ENCODE data around the gene ARHGAP6.

Gene ARHGAP6

GRCh38 chrX:11666164-11666563 is 444 bp upstream of the ARHGAP6 start:
- Mint-ChIP-seq H3K27me3 (peaks cover 45% of the 10 kb centered on the region), H3K36me3 (ENCODE audit: low read depth) (no peaks in the 10 kb centered on the region)
- intact Hi-C loops (cut with micrococcal nuclease): no loop called here

DNA sequence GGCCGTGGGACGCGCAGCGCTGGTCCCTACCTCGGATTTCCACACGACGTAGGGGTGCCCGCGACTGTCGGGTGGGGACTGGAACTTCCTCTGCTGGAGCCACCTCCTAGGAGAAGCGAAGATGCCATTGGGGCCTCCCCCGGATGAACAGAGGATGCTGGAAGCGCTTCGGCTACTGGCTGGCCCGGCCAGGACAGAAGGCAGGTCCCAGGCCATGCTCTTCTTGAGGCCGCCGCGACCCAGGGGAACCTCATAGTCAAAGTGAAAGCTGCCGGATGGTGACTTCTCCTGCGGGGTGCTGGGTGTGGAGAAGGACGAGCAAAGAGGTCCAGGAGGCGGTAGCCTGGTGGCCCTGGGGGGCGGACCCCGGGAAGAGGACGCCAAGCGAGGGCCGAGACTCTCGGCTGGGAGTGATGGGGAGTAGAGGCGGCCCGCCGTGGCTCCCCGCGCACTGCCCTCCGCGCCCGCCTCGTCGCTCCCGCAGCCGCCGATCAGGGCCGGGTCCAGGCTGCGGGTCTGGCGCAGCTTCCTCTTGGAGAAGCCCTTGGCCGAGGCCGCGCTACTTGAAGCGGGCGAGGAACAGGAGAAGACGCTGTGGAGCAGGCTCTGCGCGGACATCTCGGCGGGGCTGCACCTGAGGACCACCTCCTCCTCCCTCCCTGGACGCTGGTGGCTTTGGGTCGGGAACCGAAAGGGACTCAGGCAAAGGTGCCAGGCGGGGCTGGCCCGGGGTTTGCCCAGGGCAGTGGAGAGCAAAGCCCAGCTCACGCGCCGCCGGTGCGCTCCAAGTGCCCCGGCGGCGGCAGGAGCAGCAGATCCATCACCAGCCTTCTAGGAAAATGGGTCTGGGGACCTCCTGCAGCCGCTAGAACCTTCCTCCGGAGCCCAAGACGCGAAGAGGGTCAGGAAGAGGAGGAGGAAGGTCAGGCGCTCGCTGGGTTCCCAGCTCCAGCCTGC is 1.2 kb downstream of the ARHGAP6 start:
- intact Hi-C loops (cut with micrococcal nuclease): no loop called here
- no peak overlapping the region for H3K27ac Mint-ChIP-seq
- H3K27me3 Mint-ChIP-seq: peaks cover 45% of the 10 kb centered on the region
- no peak overlapping the region for H3K4me3 Mint-ChIP-seq
- no peaks in the 10 kb centered on the region for H3K9me3 Mint-ChIP-seq
- H3K36me3 Mint-ChIP-seq (ENCODE audit: low read depth): no peaks in the 10 kb centered on the region
- H3K4me1 Mint-ChIP-seq (ENCODE audit: low read depth): no peaks in the 10 kb centered on the region

More at GRCh38 chrX:11666164-11666563, 444 bp upstream of the ARHGAP6 start:
- H3K4me3 Mint-ChIP-seq: no peak overlapping the region
- H3K27ac Mint-ChIP-seq: no peak overlapping the region
- no peaks in the 10 kb centered on the region for H3K4me1 Mint-ChIP-seq (ENCODE audit: low read depth)
- H3K9me3 Mint-ChIP-seq: no peaks in the 10 kb centered on the region

DNA sequence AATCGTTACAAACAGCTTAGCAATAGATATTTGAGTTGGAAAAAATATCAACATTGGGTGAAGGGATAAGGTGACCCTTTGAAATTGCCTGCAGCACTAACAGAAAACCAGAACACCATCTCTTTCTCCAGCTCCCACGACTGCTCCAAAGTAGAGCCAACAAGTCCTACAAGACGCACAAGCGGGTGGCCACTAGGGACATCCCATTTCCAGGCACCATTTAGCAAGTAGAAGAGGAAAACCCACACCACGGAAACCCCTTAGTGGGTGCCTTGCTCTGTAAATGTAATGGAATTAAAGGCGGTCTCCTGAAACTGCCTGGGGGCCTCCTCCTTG is 1.9 kb downstream of the ARHGAP6 start:
- Mint-ChIP-seq H3K36me3 (ENCODE audit: low read depth) (no peaks in the 10 kb centered on the region), H3K27ac (no peak overlapping the region), H3K4me3 (no peak overlapping the region), H3K9me3 (no peaks in the 10 kb centered on the region), H3K4me1 (ENCODE audit: low read depth) (no peaks in the 10 kb centered on the region), H3K27me3 (peaks cover 43% of the 10 kb centered on the region)
- intact Hi-C loops (cut with micrococcal nuclease): no loop called here

GRCh38 chrX:11655282-11656015 is 10.3 kb downstream of the ARHGAP6 start:
- Mint-ChIP-seq H3K27ac (no peak overlapping the region), H3K4me1 (ENCODE audit: low read depth) (no peaks in the 10 kb centered on the region), H3K9me3 (no peaks in the 10 kb centered on the region), H3K27me3 (no peaks in the 10 kb centered on the region), H3K36me3 (ENCODE audit: low read depth) (no peaks in the 10 kb centered on the region), H3K4me3 (no peak overlapping the region)
- intact Hi-C loops (cut with micrococcal nuclease): no loop called here

DNA sequence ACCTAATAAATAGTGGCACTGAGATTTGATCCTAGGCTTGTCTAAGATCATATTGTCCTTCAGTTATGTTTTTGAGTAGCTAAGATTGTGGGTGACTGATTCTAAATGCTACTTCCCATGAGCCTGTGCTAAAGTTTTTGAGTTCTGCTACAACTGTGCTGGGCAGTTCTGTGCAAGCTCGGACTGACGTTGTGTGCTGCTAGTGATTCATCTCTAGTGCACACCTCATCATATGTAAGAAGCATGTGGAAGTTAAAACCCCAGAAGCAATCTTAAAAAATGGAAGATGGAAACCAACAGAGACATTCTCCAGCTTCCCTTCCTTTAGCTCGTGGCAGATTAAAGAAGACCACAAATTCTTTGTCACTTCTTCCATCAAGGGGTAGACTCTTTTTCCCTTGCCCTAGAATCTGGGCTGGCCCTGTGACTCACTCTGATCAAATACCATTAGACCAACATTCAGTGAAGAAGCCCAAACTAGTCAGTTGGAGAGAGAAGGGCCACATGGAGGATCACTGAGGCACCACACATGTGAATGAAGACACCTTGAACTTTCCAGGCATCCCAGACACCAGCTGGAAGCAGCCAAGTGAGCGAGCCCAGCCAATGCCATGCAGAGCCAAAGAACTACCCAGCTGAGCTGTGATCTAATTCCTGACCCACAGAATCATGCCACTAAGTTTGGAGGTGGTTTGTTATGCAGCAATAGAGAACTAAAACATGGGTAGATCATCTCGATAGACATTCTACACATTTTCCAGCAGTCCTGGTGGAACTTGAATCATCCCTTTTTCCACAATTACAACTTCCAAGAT is 16.8 kb downstream of the ARHGAP6 start:
- no peaks in the 10 kb centered on the region for H3K9me3 Mint-ChIP-seq
- no peak overlapping the region for H3K27ac Mint-ChIP-seq
- no peaks in the 10 kb centered on the region for H3K27me3 Mint-ChIP-seq
- no peaks in the 10 kb centered on the region for H3K36me3 Mint-ChIP-seq (ENCODE audit: low read depth)
- H3K4me1 Mint-ChIP-seq (ENCODE audit: low read depth): no peaks in the 10 kb centered on the region
- intact Hi-C loops (cut with micrococcal nuclease): no loop called here
- H3K4me3 Mint-ChIP-seq: no peak overlapping the region

DNA sequence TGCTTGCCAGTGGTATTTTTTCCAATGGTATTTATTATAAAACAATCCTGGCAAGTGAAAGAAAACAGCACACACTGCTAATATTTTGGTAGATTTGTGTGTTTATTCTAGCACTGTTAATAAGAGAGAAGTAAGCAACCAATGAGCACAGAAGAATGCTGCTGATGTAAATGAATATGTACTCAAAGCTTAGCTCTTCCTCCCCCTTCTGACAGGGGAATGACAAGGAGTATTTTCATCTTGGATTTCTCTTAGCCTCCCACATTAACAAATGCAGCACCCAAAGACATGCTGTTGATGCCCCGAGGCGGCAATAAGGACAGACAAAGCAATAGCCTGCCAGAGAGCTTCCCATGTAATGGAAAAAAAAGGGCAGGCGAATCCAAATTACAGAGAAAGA is 18.6 kb downstream of the ARHGAP6 start:
- no peaks in the 10 kb centered on the region for H3K4me1 Mint-ChIP-seq (ENCODE audit: low read depth)
- intact Hi-C loops (cut with micrococcal nuclease): no loop called here

GRCh38 chrX:11641349-11642065 is 24.2 kb downstream of the ARHGAP6 start:
- Mint-ChIP-seq H3K9me3 (no peaks in the 10 kb centered on the region), H3K27ac (no peak overlapping the region)

More for the DNA sequence above, 18.6 kb downstream of the ARHGAP6 start:
- Mint-ChIP-seq H3K9me3 (no peaks in the 10 kb centered on the region), H3K36me3 (ENCODE audit: low read depth) (no peaks in the 10 kb centered on the region), H3K27ac (no peak overlapping the region), H3K4me3 (no peak overlapping the region), H3K27me3 (no peaks in the 10 kb centered on the region)

DNA sequence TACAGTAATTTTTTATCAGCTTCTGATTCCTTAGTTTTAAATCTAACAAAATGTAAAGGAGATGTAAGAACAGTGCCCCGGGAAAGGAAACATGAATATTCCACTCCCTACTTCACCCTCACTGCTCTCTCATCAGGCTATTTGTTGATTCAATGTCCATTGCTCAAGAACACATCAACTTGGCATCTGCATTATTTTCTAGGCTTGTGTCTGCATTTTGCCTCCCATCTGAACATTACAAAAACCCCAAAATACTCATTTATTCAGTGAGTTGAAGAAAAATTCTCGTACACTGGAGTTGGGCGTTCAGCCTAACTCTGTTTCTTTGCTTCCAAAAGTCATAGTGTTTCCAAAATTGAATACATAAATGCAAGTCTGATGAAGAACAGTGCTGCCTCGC is 25.6 kb downstream of the ARHGAP6 start:
- no peaks in the 10 kb centered on the region for H3K36me3 Mint-ChIP-seq (ENCODE audit: low read depth)
- H3K9me3 Mint-ChIP-seq: no peaks in the 10 kb centered on the region
- no peak overlapping the region for H3K27ac Mint-ChIP-seq
- no peaks in the 10 kb centered on the region for H3K27me3 Mint-ChIP-seq
- H3K4me1 Mint-ChIP-seq (ENCODE audit: low read depth): no peaks in the 10 kb centered on the region
- intact Hi-C loops (cut with micrococcal nuclease): no loop called here
- H3K4me3 Mint-ChIP-seq: no peak overlapping the region

More at GRCh38 chrX:11641349-11642065, 24.2 kb downstream of the ARHGAP6 start:
- intact Hi-C loops (cut with micrococcal nuclease): no loop called here
- H3K4me1 Mint-ChIP-seq (ENCODE audit: low read depth): no peaks in the 10 kb centered on the region
- H3K4me3 Mint-ChIP-seq: no peak overlapping the region
- H3K36me3 Mint-ChIP-seq (ENCODE audit: low read depth): no peaks in the 10 kb centered on the region
- H3K27me3 Mint-ChIP-seq: no peaks in the 10 kb centered on the region

- H3K4me1 Mint-ChIP-seq (ENCODE audit: low read depth): no peaks in the 10 kb centered on the region
- no peak overlapping the region for H3K27ac Mint-ChIP-seq
- H3K4me3 Mint-ChIP-seq: no peak overlapping the region
- intact Hi-C loops (cut with micrococcal nuclease): no loop called here
- no peaks in the 10 kb centered on the region for H3K36me3 Mint-ChIP-seq (ENCODE audit: low read depth)
- no peaks in the 10 kb centered on the region for H3K27me3 Mint-ChIP-seq
- no peaks in the 10 kb centered on the region for H3K9me3 Mint-ChIP-seq
These were observed 33.0 kb downstream of the ARHGAP6 start for GRCh38 chrX:11632732-11633131.

DNA sequence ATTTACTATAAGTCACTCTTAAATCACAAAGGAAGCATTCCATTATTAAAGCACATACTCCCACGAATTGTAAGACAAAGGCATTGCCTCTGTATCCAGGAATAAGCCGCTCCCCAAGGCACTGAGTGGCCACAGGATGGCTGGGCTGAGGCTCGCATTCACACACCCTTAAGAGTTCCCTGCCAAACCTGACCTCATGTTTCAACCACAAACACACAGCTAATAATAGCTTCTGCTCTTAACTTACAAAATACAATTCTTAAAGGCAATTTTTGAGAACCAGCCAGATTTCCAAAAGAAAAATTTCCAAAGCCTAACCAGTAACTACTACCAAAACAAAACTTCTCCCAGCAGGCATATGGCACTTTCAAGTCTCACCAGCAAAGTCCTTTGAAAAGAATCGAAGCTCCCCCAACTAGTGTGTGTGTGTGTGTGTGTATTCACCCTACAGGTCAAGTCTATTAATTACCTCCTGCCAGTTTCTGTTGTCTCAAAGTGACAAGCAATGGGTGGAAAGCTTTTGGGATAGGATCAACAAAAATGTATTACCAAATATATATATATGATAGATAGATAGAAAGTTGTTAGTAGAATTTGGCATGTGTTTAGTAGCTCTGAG is 36.0 kb downstream of the ARHGAP6 start:
- Mint-ChIP-seq H3K4me3 (no peak overlapping the region), H3K36me3 (ENCODE audit: low read depth) (no peaks in the 10 kb centered on the region), H3K9me3 (no peaks in the 10 kb centered on the region), H3K27ac (no peak overlapping the region), H3K4me1 (ENCODE audit: low read depth) (no peaks in the 10 kb centered on the region), H3K27me3 (no peaks in the 10 kb centered on the region)
- intact Hi-C loops (cut with micrococcal nuclease): no loop called here

GRCh38 chrX:11628399-11628798 is 37.3 kb downstream of the ARHGAP6 start:
- intact Hi-C loops (cut with micrococcal nuclease): no loop called here
- H3K27ac Mint-ChIP-seq: no peak overlapping the region
- H3K4me1 Mint-ChIP-seq (ENCODE audit: low read depth): no peaks in the 10 kb centered on the region

DNA sequence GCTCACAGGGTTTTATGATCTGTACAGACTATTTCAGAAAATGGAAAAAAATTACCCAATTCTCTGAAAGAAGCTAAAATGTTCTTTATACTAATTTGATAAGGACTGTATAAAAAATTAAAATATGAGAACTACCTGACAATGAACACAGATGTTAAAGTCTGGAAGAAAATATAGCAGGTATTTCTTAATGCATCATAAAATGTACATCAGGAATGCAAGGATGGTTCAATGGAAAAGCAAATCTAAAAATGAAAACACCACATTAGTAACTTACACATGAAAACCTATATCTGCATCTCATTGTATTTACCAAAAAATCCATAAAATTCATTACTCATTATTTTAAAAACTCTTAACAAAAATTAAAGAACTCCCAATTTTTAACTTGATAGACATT is 39.4 kb downstream of the ARHGAP6 start:
- H3K4me1 Mint-ChIP-seq (ENCODE audit: low read depth): no peaks in the 10 kb centered on the region
- no peaks in the 10 kb centered on the region for H3K36me3 Mint-ChIP-seq (ENCODE audit: low read depth)
- H3K4me3 Mint-ChIP-seq: no peak overlapping the region
- H3K27me3 Mint-ChIP-seq: no peaks in the 10 kb centered on the region
- no peaks in the 10 kb centered on the region for H3K9me3 Mint-ChIP-seq
- no peak overlapping the region for H3K27ac Mint-ChIP-seq
- intact Hi-C loops (cut with micrococcal nuclease): no loop called here

More at GRCh38 chrX:11628399-11628798, 37.3 kb downstream of the ARHGAP6 start:
- Mint-ChIP-seq H3K36me3 (ENCODE audit: low read depth) (no peaks in the 10 kb centered on the region), H3K9me3 (no peaks in the 10 kb centered on the region), H3K4me3 (no peak overlapping the region), H3K27me3 (no peaks in the 10 kb centered on the region)

DNA sequence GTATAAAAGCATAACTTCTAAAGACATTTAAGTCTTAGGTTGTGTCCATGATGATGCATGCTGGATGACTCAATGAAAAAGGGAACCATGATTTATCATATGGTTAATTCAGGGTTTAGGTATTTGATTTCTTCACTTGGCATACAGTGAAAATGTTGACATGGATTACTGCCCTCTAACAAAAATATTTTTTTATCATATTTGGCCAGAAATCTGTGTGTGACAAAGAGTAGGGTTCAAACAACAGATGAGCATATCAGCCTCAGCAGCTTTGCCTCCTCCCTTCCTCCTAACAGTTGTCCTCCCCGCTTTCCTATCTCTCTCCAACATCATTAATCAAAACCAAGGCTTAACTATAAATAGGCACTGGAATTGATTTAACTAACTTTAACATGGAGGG is 46.3 kb downstream of the ARHGAP6 start:
- no peaks in the 10 kb centered on the region for H3K9me3 Mint-ChIP-seq
- intact Hi-C loops (cut with micrococcal nuclease): no loop called here
- H3K27me3 Mint-ChIP-seq: no peaks in the 10 kb centered on the region
- no peaks in the 10 kb centered on the region for H3K36me3 Mint-ChIP-seq (ENCODE audit: low read depth)
- H3K4me3 Mint-ChIP-seq: no peak overlapping the region
- H3K4me1 Mint-ChIP-seq (ENCODE audit: low read depth): no peaks in the 10 kb centered on the region
- H3K27ac Mint-ChIP-seq: no peak overlapping the region

Measured in dendritic cell treated with granulocyte-macrophage colony-stimulating factor and Interleukin-4, amounts not matched to agents 40 ng/mL and 50 ng/mL, for 4 days (primary cell).